H1 (cell line): ENCODE data around the gene USPL1.

Source experiments
- POLR2A ChIP-seq, 2 experiments: IDR thresholded peaks; 1 replicate in 1 of 2; 2 replicates in 1 of 2; pipeline ENCODE4 v1.6.1; 2011; ENCODE audit warnings: low read depth in 2 of 2, low read length in 2 of 2, mild to moderate bottlenecking in 2 of 2; ENCODE audit errors: control extremely low read depth in 1 of 2
- SIN3A ChIP-seq, 2 experiments: IDR thresholded peaks in 1 of 2; conservative IDR thresholded peaks in 1 of 2; 2 replicates each; pipeline ENCODE4 v1.6.1; 2011 to 2012; ENCODE audit warnings: low read length in 2 of 2, improper control_type of control experiment in 1 of 2, low read depth in 1 of 2, mild to moderate bottlenecking in 1 of 2
- SP4 ChIP-seq: IDR thresholded peaks from 2 replicates; pipeline ENCODE4 v1.6.1; 2012; ENCODE audit warnings: low read length, inconsistent platforms
- TAF1 ChIP-seq: IDR thresholded peaks from 2 replicates; pipeline ENCODE4 v1.6.1; 2011; ENCODE audit warnings: mild to moderate bottlenecking, low read depth, low read length
- TF ChIP-seq, protein P1 (sequence below), 3 experiments: IDR thresholded peaks; 1 replicate in 2 of 3; 2 replicates in 1 of 3; pipeline versions ENCODE4 v1.5.1 to v1.6.1; 2011; ENCODE audit warnings: low read length in 3 of 3, mild to moderate bottlenecking in 3 of 3, inconsistent platforms in 2 of 3, low read depth in 1 of 3, moderate library complexity in 1 of 3; ENCODE audit not compliant: insufficient read depth in 1 of 3; ENCODE audit errors: control extremely low read depth in 1 of 3

GRCh38 chr13:30619731-30620130 is 2.0 kb downstream of the USPL1 start:
- TF ChIP-seq, protein P1, sequence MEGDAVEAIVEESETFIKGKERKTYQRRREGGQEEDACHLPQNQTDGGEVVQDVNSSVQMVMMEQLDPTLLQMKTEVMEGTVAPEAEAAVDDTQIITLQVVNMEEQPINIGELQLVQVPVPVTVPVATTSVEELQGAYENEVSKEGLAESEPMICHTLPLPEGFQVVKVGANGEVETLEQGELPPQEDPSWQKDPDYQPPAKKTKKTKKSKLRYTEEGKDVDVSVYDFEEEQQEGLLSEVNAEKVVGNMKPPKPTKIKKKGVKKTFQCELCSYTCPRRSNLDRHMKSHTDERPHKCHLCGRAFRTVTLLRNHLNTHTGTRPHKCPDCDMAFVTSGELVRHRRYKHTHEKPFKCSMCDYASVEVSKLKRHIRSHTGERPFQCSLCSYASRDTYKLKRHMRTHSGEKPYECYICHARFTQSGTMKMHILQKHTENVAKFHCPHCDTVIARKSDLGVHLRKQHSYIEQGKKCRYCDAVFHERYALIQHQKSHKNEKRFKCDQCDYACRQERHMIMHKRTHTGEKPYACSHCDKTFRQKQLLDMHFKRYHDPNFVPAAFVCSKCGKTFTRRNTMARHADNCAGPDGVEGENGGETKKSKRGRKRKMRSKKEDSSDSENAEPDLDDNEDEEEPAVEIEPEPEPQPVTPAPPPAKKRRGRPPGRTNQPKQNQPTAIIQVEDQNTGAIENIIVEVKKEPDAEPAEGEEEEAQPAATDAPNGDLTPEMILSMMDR (IDR thresholded peaks at IDR 0.05; ENCODE audit: control extremely low read depth in 1 of 3, insufficient read depth in 1 of 3, low read depth in 1 of 3, low read length in 3 of 3), result no peak
- TF ChIP-seq SIN3A (conservative IDR thresholded peaks at IDR 0.05 in 1 of 2, IDR thresholded peaks at IDR 0.05 in 1 of 2; ENCODE audit: low read depth in 1 of 2, low read length in 2 of 2) (no peak), POLR2A (IDR thresholded peaks at IDR 0.05; ENCODE audit: control extremely low read depth in 1 of 2, low read depth in 2 of 2, low read length in 2 of 2) (no peak), TAF1 (no peak), SP4 (no peak)
